Measurements from ENCODE around the gene EFNA1. TPM values are rescaled to one million over a fixed set of nuclear protein-coding genes. Genes with fewer than 3 reads are reported as not detected.

Gene EFNA1
- total RNA-seq, 1 donor from 2014 or later = 66.7 TPM

DNA sequence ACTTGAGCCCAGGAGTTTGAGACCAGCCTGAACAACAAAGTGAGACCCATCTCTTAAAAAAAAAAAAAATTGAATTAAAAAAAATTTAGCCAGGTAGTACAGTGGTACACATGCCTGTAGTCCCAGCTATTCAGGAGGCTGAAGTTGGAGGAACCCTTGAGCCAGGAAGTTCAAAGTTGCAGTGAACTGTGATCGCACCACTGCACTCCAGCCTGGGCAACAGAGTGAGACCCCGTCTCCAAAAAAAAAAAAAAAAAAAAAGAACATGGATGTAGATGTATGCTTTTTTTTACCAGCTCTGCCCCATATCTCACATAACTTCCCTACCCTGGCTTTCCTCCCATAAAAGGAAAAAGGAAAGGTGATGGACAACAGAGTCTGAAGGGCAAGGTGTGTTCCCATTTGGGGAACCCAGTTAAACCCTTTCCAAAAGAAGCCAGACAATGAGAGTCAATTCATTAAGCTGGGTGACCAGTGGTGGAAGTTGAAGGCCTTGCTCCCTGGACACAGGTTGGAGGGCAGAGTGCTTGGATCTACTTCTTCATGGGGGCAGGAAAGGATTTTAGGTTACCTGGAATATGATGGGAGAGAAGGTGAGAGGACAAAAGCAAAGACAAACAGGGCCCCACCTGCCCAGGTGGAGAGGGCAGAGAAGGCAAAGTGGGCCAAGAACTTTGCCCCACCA, 42.6 kb downstream of the EFNA1 start:
- peaks cover 14 to 18% of the 10 kb centered on the region in 2 donors for H3K4me1 ChIP-seq
- no peaks in the 10 kb centered on the region for H3K9me3 ChIP-seq
- peaks cover 7 to 24% of the 10 kb centered on the region in 2 donors for H3K36me3 ChIP-seq
- TF ChIP-seq, protein P1, sequence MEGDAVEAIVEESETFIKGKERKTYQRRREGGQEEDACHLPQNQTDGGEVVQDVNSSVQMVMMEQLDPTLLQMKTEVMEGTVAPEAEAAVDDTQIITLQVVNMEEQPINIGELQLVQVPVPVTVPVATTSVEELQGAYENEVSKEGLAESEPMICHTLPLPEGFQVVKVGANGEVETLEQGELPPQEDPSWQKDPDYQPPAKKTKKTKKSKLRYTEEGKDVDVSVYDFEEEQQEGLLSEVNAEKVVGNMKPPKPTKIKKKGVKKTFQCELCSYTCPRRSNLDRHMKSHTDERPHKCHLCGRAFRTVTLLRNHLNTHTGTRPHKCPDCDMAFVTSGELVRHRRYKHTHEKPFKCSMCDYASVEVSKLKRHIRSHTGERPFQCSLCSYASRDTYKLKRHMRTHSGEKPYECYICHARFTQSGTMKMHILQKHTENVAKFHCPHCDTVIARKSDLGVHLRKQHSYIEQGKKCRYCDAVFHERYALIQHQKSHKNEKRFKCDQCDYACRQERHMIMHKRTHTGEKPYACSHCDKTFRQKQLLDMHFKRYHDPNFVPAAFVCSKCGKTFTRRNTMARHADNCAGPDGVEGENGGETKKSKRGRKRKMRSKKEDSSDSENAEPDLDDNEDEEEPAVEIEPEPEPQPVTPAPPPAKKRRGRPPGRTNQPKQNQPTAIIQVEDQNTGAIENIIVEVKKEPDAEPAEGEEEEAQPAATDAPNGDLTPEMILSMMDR (IDR thresholded peaks at IDR 0.05) = no peak
- DNase-seq (ENCODE audit: low spot score in 2 of 2) = no peak
- no peaks in the 10 kb centered on the region for H3K27me3 ChIP-seq
- H3K4me3 ChIP-seq = no peak overlapping the region
- intact Hi-C loops (cut with DNase I) = loop anchor here (5.0 kb wide), 1 partner anchor 43 kb away; the partner anchor contains the start of gene EFNA1
- H3K27ac ChIP-seq = no peak overlapping the region

DNA sequence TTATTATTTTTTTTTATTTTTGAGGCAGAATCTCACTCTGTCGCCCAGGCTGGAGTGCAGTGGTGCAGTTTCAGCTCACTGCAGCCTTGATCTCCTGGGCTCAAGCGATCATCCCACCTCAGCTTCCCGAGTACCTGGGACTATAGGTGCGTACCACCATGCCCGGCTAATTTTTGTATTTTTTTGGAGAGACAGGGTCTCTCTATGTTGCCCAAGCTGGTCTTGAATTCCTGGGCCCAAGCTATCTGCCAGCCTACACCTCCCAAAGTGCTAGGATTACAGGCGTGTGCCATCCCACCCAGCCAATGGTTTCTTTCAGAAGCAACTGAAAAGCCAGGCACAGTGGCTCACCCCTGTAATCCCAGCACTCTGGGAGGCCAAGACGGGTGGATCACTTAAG, 43.1 kb downstream of the EFNA1 start:
- Histone ChIP-seq H3K4me3 (no peak overlapping the region), H3K36me3 (peaks cover 7 to 24% of the 10 kb centered on the region in 2 donors), H3K4me1 (peaks cover 14 to 18% of the 10 kb centered on the region in 2 donors), H3K27ac (no peak overlapping the region), H3K27me3 (no peaks in the 10 kb centered on the region), H3K9me3 (no peaks in the 10 kb centered on the region)
- TF ChIP-seq, protein P1 (IDR thresholded peaks at IDR 0.05) = no peak
- intact Hi-C loops (cut with DNase I) = loop anchor here (5.0 kb wide), 1 partner anchor 44 kb away; the partner anchor contains the start of gene EFNA1
- DNase-seq (ENCODE audit: low spot score in 2 of 2) = no peak

DNA sequence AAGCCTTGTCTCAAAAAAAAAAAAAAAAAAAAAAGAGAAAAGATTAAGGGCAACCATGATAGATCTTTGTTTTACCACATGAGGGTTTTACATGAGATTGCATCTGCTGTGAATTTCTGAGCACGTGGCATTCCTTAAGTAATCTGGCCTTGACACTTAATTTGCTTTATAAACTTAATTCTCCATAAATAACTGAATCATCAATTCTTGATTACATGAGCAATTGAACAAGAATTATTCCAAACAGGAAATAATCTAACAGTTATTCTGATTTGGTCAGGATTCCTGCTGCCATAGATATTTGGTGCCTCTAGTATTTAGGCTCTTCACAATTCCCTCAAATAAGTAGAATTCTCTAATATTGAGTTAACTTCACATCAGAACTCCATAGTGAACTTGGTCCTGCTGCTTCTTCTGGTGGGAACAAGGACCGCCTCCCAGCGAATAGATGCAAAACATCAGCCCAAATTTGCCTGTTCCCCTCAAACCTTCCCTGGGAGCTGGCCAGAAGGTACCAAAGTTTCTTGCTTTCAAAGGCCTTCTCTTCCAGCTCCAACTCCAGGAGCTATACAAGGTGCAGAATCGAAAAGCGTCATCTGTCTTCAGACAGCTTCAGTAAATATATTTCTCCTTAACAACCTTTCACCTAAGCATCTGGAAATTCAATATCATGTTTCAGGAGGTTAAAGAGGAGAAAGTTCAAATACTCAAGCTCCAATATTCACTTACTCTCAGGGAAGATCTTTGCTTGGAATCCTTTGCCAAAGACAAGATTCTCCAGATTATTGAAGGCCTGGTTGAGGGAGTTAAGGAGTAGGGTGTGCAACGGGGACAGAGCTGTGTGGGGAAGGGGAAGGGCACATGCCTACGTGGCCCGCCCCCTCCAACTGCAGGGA, 44.4 kb downstream of the EFNA1 start:
- Histone ChIP-seq H3K27me3 (no peaks in the 10 kb centered on the region), H3K36me3 (peaks cover 7 to 24% of the 10 kb centered on the region in 2 donors), H3K27ac (peak overlapping the region; percentile 92 to 93), H3K4me1 (peaks cover 14 to 18% of the 10 kb centered on the region in 2 donors), H3K9me3 (no peaks in the 10 kb centered on the region), H3K4me3 (peak overlapping the region; percentile 76 to 84)
- intact Hi-C loops (cut with DNase I) = loop anchor here (5.0 kb wide), 1 partner anchor 45 kb away; the partner anchor contains the start of gene EFNA1
- no peak for DNase-seq (ENCODE audit: low spot score in 2 of 2)
- TF ChIP-seq, protein P1 (IDR thresholded peaks at IDR 0.05) = no peak

DNA sequence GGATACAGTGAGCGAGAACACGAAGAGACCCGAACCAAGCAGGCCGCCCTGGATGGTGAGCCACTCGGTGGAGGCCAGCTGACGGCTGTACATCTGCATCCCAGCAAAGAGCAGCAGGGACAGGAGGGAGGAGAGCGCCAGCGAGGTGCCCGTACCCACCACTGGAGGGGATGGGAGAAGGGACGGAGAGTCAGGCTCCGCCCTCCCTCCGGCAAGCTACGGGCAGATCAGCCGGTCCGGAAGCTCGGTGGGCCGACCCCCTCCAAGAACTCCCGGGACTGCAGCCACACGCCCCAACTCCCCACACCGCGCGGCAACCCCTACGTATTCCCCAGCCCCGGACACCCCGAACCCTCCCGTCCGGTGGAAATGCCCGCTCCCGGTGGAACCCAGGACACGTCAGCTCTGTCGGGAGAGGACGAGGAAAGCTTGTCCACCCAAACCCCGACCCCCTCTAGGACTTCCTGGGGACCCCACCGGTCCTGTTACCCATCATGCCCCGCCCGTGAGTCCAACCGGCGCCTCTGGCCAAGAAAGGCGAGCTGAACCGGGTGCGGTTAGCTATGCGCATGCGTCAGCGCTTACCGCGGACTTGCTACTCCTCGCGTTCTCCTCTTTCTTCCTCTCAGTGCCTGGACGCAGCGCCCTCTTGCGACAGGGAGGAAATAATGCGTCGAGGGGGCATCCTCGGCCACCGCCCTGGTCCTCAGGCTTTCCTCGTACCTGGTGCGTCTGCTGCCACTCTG, 45.2 kb downstream of the EFNA1 start, which contains the start of gene KRTCAP2:
Gene KRTCAP2, minus strand, starts transcription at position 573 of the 746 bp plus-strand sequence. Its CDS starts 80 bp downstream, at position 493.
- Histone ChIP-seq H3K27me3 (no peaks in the 10 kb centered on the region), H3K36me3 (peaks cover 7 to 24% of the 10 kb centered on the region in 2 donors), H3K27ac (peak within 1 kb of the TSS; percentile 92 to 93), H3K9me3 (no peaks in the 10 kb centered on the region), H3K4me3 (peak within 1 kb of the TSS; percentile 76 to 84), H3K4me1 (peaks cover 10 to 15% of the 10 kb centered on the region in 2 donors)
- DNase-seq (ENCODE audit: low spot score in 2 of 2) = peak; percentile 84 to 98
- intact Hi-C loops (cut with DNase I) = loop anchor here (1.0 to 5.0 kb wide), 3 partner anchors 33 to 54 kb away; partner anchors contain the start of genes DPM3 and EFNA1
- TF ChIP-seq, protein P1 (IDR thresholded peaks at IDR 0.05) = peak; percentile 87 to 95 (median 90)
